DND-41 (cell line): ENCODE data around the gene LRRC40.

Experiments
- ATAC-seq: fragments of 200-7000 bp; cut with Tn5 transposase; 3 replicates; pipeline ENCODE4 v1.9.1; 2021; ENCODE audit warnings: low read depth; ENCODE audit not compliant: insufficient read depth
- DNase-seq: peaks from one replicate; pipeline ENCODE4 v3.0.0-alpha.2; 2020
- H2AFZ ChIP-seq: 2 replicates; pipeline ENCODE4 v1.6.0; 2012; ENCODE audit warnings: low read depth, low read length
- H3K27ac ChIP-seq: 2 replicates; pipeline ENCODE4 v1.5.1; 2012; ENCODE audit warnings: low read length, inconsistent platforms
- H3K27me3 ChIP-seq: fragments of 200-600 bp; sonication (generic); 2 replicates; pipeline ENCODE4 v1.6.0; 2012; ENCODE audit warnings: low read length, mild to moderate bottlenecking, inconsistent platforms; ENCODE audit not compliant: insufficient read depth, poor library complexity
- H3K36me3 ChIP-seq: 2 replicates; pipeline ENCODE4 v1.5.1; 2012; ENCODE audit warnings: low read length, inconsistent platforms; ENCODE audit not compliant: insufficient read depth
- H3K4me1 ChIP-seq: 2 replicates; pipeline ENCODE4 v1.5.1; 2012; ENCODE audit warnings: mild to moderate bottlenecking, low read length; ENCODE audit not compliant: insufficient read depth
- H3K4me2 ChIP-seq: 2 replicates; pipeline ENCODE4 v1.6.0; 2012; ENCODE audit warnings: mild to moderate bottlenecking, moderate library complexity, low read length, inconsistent platforms; ENCODE audit not compliant: insufficient read depth
- H3K4me3 ChIP-seq, 2 experiments: fragments of 200-600 bp in 1 of 2; shearing (Covaris generic) in 1 of 2; 2 replicates each; pipeline ENCODE4 v1.5.1; 2012 to 2016; ENCODE audit warnings: inconsistent platforms in 2 of 2, low read length in 2 of 2, mild to moderate bottlenecking in 2 of 2, low read depth in 1 of 2, moderate library complexity in 1 of 2
- H3K79me2 ChIP-seq: 2 replicates; pipeline ENCODE4 v1.6.0; 2012; ENCODE audit warnings: low read length, inconsistent platforms; ENCODE audit not compliant: insufficient read depth
- H3K9ac ChIP-seq: 2 replicates; pipeline ENCODE4 v1.6.0; 2012; ENCODE audit warnings: low read depth, mild to moderate bottlenecking, inconsistent platforms, low read length, moderate library complexity
- H3K9me3 ChIP-seq: 2 replicates; pipeline ENCODE4 v1.5.1; 2012; ENCODE audit warnings: low read length, moderate library complexity, mild to moderate bottlenecking, inconsistent platforms; ENCODE audit not compliant: insufficient read depth, severe bottlenecking
- H4K20me1 ChIP-seq: 2 replicates; pipeline ENCODE4 v1.6.0; 2012; ENCODE audit warnings: low read length; ENCODE audit not compliant: insufficient read depth
- CTCF ChIP-seq: IDR thresholded peaks from 2 replicates; pipeline ENCODE4 v1.5.1; 2012; ENCODE audit warnings: borderline replicate concordance, low read length, moderate library complexity, mild to moderate bottlenecking; ENCODE audit not compliant: poor library complexity, severe bottlenecking; ENCODE audit errors: extremely low read depth
- EZH2 ChIP-seq: IDR thresholded peaks from 3 replicates; pipeline ENCODE4 v1.6.1; 2012; ENCODE audit warnings: borderline replicate concordance, low read depth, mild to moderate bottlenecking, moderate library complexity, low read length, inconsistent platforms; ENCODE audit not compliant: severe bottlenecking

Gene LRRC40

GRCh38 chr1:70211541-70211940 lies 6.2 kb upstream of the LRRC40 start:
- ATAC-seq (no peak), DNase-seq (no peak)
- Histone ChIP-seq H3K79me2 (peaks cover 100% of the 10 kb centered on the region), H3K27ac (no peak overlapping the region), H3K36me3 (peaks cover 43% of the 10 kb centered on the region), H3K4me2 (peak overlapping the region; percentile 5; the same call in 1 of the 2 replicates), H3K4me1 (peaks cover 39% of the 10 kb centered on the region), H3K4me3 (no peak overlapping the region), H4K20me1 (peaks cover 21% of the 10 kb centered on the region), H3K27me3 (no peaks in the 10 kb centered on the region), H3K9ac (no peak overlapping the region), H2AFZ (no peak overlapping the region), H3K9me3 (no peaks in the 10 kb centered on the region)
- TF ChIP-seq EZH2 = no peak
- TF ChIP-seq CTCF = no peak

GRCh38 chr1:70210820-70211219 lies 5.4 kb upstream of the LRRC40 start:
- Histone ChIP-seq H3K4me3 (no peak overlapping the region), H3K79me2 (peaks cover 100% of the 10 kb centered on the region)
- DNase-seq = no peak

GRCh38 chr1:70208292-70208691 lies 2.9 kb upstream of the LRRC40 start:
- H3K4me2 ChIP-seq = peak overlapping the region; percentile 87

More at GRCh38 chr1:70210820-70211219, 5.4 kb upstream of the LRRC40 start:
- Histone ChIP-seq H3K9ac (no peak overlapping the region), H3K4me1 (peaks cover 41% of the 10 kb centered on the region), H4K20me1 (peaks cover 21% of the 10 kb centered on the region), H2AFZ (no peak overlapping the region), H3K27ac (no peak overlapping the region; the same call in 1 of the 2 replicates), H3K9me3 (no peaks in the 10 kb centered on the region), H3K4me2 (peak overlapping the region; percentile 44; the same call in 1 of the 2 replicates), H3K36me3 (peaks cover 37% of the 10 kb centered on the region), H3K27me3 (no peaks in the 10 kb centered on the region)
- no peak for TF ChIP-seq CTCF
- ATAC-seq = no peak

More at GRCh38 chr1:70208292-70208691, 2.9 kb upstream of the LRRC40 start:
- Histone ChIP-seq H3K79me2 (peaks cover 100% of the 10 kb centered on the region), H3K27me3 (no peaks in the 10 kb centered on the region), H4K20me1 (peaks cover 18% of the 10 kb centered on the region), H3K9me3 (no peaks in the 10 kb centered on the region), H2AFZ (no peak overlapping the region), H3K27ac (no peak overlapping the region), H3K4me1 (peaks cover 57% of the 10 kb centered on the region), H3K4me3 (no peak overlapping the region), H3K9ac (peak overlapping the region; percentile 23; the same call in 1 of the 2 replicates), H3K36me3 (peaks cover 26% of the 10 kb centered on the region)
- ATAC-seq (no peak), DNase-seq (no peak)
- TF ChIP-seq EZH2 (no peak), CTCF (no peak)
